Measurements from ENCODE around the gene ANKRD44.

Gene ANKRD44

GRCh38 chr2:197198890-197199289 lies 111.7 kb downstream of the ANKRD44 start:
- no peak overlapping the region for H3K4me3 ChIP-seq (ENCODE audit: low read length)
- H3K9ac ChIP-seq (ENCODE audit: low read depth, low read length): no peak overlapping the region
- no peaks in the 10 kb centered on the region for H3K36me3 ChIP-seq (ENCODE audit: insufficient read depth, low read length)
- H3K4me1 ChIP-seq (ENCODE audit: control insufficient read depth, insufficient read depth, low read length): peaks cover 16% of the 10 kb centered on the region
- H3K27me3 ChIP-seq (ENCODE audit: control insufficient read depth, insufficient read depth, low read length): no peaks in the 10 kb centered on the region
- H3K4me2 ChIP-seq (ENCODE audit: low read length): no peak overlapping the region
- H3K9me3 ChIP-seq (replicated peaks; ENCODE audit: low read length): no peaks in the 10 kb centered on the region

GRCh38 chr2:197197895-197198311 lies 112.7 kb downstream of the ANKRD44 start:
- H3K4me1 ChIP-seq (ENCODE audit: control insufficient read depth, insufficient read depth, low read length): peaks cover 16% of the 10 kb centered on the region

DNA sequence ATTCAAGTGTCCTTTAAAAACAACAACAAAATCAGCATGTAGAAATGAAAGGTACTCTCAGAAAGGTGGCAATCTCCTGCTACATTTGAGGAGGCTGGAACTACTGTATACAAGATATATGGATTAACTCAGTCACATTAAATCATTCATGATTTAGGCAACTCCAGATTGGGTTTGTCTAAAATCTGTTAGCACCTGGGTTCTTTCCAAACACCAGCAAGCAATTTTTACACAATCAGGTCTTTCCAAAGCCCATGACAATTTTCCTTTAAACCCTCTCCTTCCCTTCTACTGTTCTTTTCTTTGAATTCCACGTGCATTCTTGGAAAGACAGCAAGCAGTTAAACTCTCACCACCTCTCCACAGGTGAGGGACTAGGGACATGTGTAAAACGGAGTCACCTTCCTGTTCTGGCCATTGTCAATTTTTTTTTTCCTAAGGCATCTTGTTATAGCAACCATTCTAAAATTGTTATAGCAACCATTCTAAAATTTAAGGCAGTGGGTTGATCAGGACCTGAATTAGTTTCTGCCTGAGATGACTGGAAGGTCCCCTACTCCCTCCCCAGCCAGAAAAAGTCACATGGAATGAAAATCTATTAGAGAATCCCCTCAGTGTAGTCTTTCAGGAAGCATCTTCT lies 113.9 kb downstream of the ANKRD44 start:
- peaks cover 16% of the 10 kb centered on the region for H3K4me1 ChIP-seq (ENCODE audit: control insufficient read depth, insufficient read depth, low read length)
- H3K9me3 ChIP-seq (replicated peaks; ENCODE audit: low read length): no peaks in the 10 kb centered on the region
- H3K9ac ChIP-seq (ENCODE audit: low read depth, low read length): no peak overlapping the region

More at GRCh38 chr2:197197895-197198311, 112.7 kb downstream of the ANKRD44 start:
- Histone ChIP-seq H3K27me3 (ENCODE audit: control insufficient read depth, insufficient read depth, low read length) (no peaks in the 10 kb centered on the region), H3K9ac (ENCODE audit: low read depth, low read length) (no peak overlapping the region), H3K36me3 (ENCODE audit: insufficient read depth, low read length) (no peaks in the 10 kb centered on the region), H3K4me3 (ENCODE audit: low read length) (no peak overlapping the region), H3K4me2 (ENCODE audit: low read length) (no peak overlapping the region), H3K9me3 (replicated peaks; ENCODE audit: low read length) (no peaks in the 10 kb centered on the region)

DNA sequence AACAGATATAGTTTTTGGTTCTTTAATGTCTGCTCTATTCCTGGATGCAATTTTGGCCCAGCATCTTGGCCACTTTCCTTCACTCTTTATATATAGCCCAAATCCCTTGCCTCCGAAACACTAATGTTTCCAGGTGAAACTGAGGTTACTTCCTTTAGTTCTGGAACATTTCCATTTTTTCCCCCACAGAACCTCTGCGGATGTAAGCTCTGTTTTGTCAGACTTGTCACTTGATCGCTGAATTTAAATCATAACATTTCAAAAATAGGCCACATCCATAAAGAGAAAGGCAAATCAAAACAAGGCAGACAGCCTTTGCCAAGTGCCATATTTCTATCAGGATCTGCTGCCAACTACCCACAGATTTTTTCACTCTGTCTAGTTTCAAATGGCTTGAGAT lies 115.1 kb downstream of the ANKRD44 start:
- no peaks in the 10 kb centered on the region for H3K36me3 ChIP-seq (ENCODE audit: insufficient read depth, low read length)
- H3K9me3 ChIP-seq (replicated peaks; ENCODE audit: low read length): no peaks in the 10 kb centered on the region
- no peak overlapping the region for H3K4me3 ChIP-seq (ENCODE audit: low read length)
- peaks cover 16% of the 10 kb centered on the region for H3K4me1 ChIP-seq (ENCODE audit: control insufficient read depth, insufficient read depth, low read length)
- H3K4me2 ChIP-seq (ENCODE audit: low read length): peak overlapping the region; percentile 16
- no peak overlapping the region for H3K9ac ChIP-seq (ENCODE audit: low read depth, low read length)
- no peaks in the 10 kb centered on the region for H3K27me3 ChIP-seq (ENCODE audit: control insufficient read depth, insufficient read depth, low read length)

More for the DNA sequence above, 113.9 kb downstream of the ANKRD44 start:
- H3K4me2 ChIP-seq (ENCODE audit: low read length): no peak overlapping the region
- no peak overlapping the region for H3K4me3 ChIP-seq (ENCODE audit: low read length)
- no peaks in the 10 kb centered on the region for H3K27me3 ChIP-seq (ENCODE audit: control insufficient read depth, insufficient read depth, low read length)
- no peaks in the 10 kb centered on the region for H3K36me3 ChIP-seq (ENCODE audit: insufficient read depth, low read length)

GRCh38 chr2:197191940-197192322 lies 118.6 kb downstream of the ANKRD44 start:
- Histone ChIP-seq H3K4me2 (ENCODE audit: low read length) (no peak overlapping the region), H3K4me1 (ENCODE audit: control insufficient read depth, insufficient read depth, low read length) (peaks cover 16% of the 10 kb centered on the region), H3K27me3 (ENCODE audit: control insufficient read depth, insufficient read depth, low read length) (no peaks in the 10 kb centered on the region), H3K4me3 (ENCODE audit: low read length) (no peak overlapping the region), H3K36me3 (ENCODE audit: insufficient read depth, low read length) (no peaks in the 10 kb centered on the region), H3K9me3 (replicated peaks; ENCODE audit: low read length) (no peaks in the 10 kb centered on the region), H3K9ac (ENCODE audit: low read depth, low read length) (no peak overlapping the region)

DNA sequence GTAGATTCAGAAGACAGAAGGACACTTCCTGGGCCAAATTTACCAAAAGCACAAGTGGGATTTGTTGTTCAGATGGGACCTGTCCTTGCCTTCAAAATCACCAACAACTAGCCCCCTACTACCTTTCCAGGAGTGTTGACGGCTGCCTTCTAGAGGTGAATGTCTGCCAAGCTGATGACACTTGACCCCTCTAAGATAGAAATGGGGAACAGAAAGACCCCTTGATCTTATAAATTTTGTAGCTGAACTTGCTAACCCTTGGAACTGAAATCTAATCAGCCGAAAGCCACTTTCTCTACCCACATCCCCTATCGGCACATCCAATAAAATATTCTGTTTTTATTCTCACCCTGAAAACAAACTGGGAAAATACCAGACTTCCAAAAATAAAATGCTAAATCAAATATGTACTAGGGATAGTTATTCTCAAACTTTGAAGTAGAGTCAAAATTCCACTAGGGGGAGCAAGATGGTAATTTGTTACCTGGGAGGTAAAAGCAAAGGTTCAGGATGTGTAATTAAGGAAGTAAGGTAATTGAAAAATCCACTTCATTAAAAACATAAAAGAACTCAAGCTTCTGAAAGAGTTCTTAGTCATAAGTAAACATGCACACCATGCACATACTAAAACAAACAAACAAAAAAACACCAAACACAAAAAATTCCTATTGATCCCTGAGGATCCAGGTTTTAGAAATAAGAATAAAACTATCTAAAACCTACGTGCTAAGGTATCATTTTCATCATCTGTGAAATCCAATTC lies 119.2 kb downstream of the ANKRD44 start:
- Histone ChIP-seq H3K36me3 (ENCODE audit: insufficient read depth, low read length) (no peaks in the 10 kb centered on the region), H3K4me3 (ENCODE audit: low read length) (no peak overlapping the region), H3K4me2 (ENCODE audit: low read length) (no peak overlapping the region), H3K4me1 (ENCODE audit: control insufficient read depth, insufficient read depth, low read length) (peaks cover 13% of the 10 kb centered on the region), H3K27me3 (ENCODE audit: control insufficient read depth, insufficient read depth, low read length) (no peaks in the 10 kb centered on the region), H3K9ac (ENCODE audit: low read depth, low read length) (no peak overlapping the region), H3K9me3 (replicated peaks; ENCODE audit: low read length) (no peaks in the 10 kb centered on the region)

- Histone ChIP-seq H3K36me3 (ENCODE audit: insufficient read depth, low read length) (no peaks in the 10 kb centered on the region), H3K4me1 (ENCODE audit: control insufficient read depth, insufficient read depth, low read length) (peaks cover 5% of the 10 kb centered on the region), H3K4me3 (ENCODE audit: low read length) (no peak overlapping the region), H3K27me3 (ENCODE audit: control insufficient read depth, insufficient read depth, low read length) (no peaks in the 10 kb centered on the region), H3K9ac (ENCODE audit: low read depth, low read length) (no peak overlapping the region), H3K9me3 (replicated peaks; ENCODE audit: low read length) (no peaks in the 10 kb centered on the region), H3K4me2 (ENCODE audit: low read length) (no peak overlapping the region)
Observed at GRCh38 chr2:197190100-197190432, 120.5 kb downstream of the ANKRD44 start.

- peaks cover 10% of the 10 kb centered on the region for H3K4me1 ChIP-seq (ENCODE audit: control insufficient read depth, insufficient read depth, low read length)
- H3K4me2 ChIP-seq (ENCODE audit: low read length): no peak overlapping the region
- no peaks in the 10 kb centered on the region for H3K36me3 ChIP-seq (ENCODE audit: insufficient read depth, low read length)
- no peak overlapping the region for H3K9ac ChIP-seq (ENCODE audit: low read depth, low read length)
- no peaks in the 10 kb centered on the region for H3K9me3 ChIP-seq (replicated peaks; ENCODE audit: low read length)
- H3K4me3 ChIP-seq (ENCODE audit: low read length): no peak overlapping the region
- no peaks in the 10 kb centered on the region for H3K27me3 ChIP-seq (ENCODE audit: control insufficient read depth, insufficient read depth, low read length)
Observed at GRCh38 chr2:197189426-197190099, 121.0 kb downstream of the ANKRD44 start.

DNA sequence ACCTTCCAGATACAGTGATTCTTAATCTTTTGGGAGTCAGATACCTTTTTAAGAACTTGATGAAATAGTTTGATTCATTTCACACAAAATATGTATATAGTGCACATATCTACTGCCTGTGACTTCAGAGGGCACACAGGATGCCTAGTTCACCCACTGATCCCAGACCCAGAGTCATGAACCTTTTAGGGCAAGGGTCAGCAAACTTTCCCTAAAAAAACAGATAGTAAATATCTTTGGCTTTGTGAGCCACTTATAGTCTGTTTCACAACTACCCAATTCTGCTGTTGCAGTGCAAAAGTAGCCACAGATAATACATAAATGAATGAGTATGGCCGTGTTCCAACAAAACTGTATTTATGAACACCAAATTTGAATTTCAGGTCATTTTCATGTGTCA lies 124.9 kb downstream of the ANKRD44 start:
- Histone ChIP-seq H3K4me2 (ENCODE audit: low read length) (no peak overlapping the region), H3K27me3 (ENCODE audit: control insufficient read depth, insufficient read depth, low read length) (no peaks in the 10 kb centered on the region), H3K36me3 (ENCODE audit: insufficient read depth, low read length) (no peaks in the 10 kb centered on the region), H3K4me1 (ENCODE audit: control insufficient read depth, insufficient read depth, low read length) (peaks cover 33% of the 10 kb centered on the region), H3K9me3 (replicated peaks; ENCODE audit: low read length) (no peaks in the 10 kb centered on the region), H3K9ac (ENCODE audit: low read depth, low read length) (no peak overlapping the region), H3K4me3 (ENCODE audit: low read length) (no peak overlapping the region)

DNA sequence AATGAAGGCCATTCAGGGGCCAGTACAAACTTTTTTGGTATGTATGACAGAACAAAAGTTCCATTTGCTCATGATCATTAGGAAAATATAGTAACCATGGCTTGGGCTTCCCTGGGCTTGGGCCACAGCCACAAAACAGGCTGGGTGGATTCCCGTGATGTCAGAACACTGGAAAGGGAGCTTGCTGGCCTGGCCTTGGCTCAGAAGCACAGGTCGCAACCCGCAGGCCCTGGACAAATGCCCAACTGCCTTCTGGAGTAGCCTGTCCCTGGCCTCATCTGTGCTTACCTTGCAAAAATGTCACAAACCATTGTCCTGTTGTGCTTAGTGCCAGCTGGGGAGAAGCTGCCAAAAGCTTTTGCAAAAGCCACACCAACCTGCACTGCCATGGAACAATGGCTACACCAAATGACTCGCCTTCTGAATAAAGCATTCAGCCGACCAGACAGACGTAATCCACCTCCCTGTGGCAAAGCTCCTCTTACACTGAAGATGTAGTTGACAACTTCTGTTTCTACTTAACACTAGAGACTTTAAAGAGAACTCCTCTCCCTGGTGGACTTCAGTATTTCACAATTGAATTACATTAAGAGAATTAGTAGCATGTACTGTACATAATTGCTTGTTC lies 125.5 kb downstream of the ANKRD44 start:
- Histone ChIP-seq H3K36me3 (ENCODE audit: insufficient read depth, low read length) (no peaks in the 10 kb centered on the region), H3K4me1 (ENCODE audit: control insufficient read depth, insufficient read depth, low read length) (peaks cover 39% of the 10 kb centered on the region)

GRCh38 chr2:197183355-197183754 lies 127.2 kb downstream of the ANKRD44 start:
- H3K9me3 ChIP-seq (replicated peaks; ENCODE audit: low read length): no peaks in the 10 kb centered on the region
- H3K4me2 ChIP-seq (ENCODE audit: low read length): no peak overlapping the region
- H3K4me3 ChIP-seq (ENCODE audit: low read length): no peak overlapping the region
- peaks cover 46% of the 10 kb centered on the region for H3K4me1 ChIP-seq (ENCODE audit: control insufficient read depth, insufficient read depth, low read length)
- H3K9ac ChIP-seq (ENCODE audit: low read depth, low read length): no peak overlapping the region
- no peaks in the 10 kb centered on the region for H3K27me3 ChIP-seq (ENCODE audit: control insufficient read depth, insufficient read depth, low read length)
- H3K36me3 ChIP-seq (ENCODE audit: insufficient read depth, low read length): no peaks in the 10 kb centered on the region

More for the DNA sequence above, 125.5 kb downstream of the ANKRD44 start:
- Histone ChIP-seq H3K27me3 (ENCODE audit: control insufficient read depth, insufficient read depth, low read length) (no peaks in the 10 kb centered on the region), H3K9me3 (replicated peaks; ENCODE audit: low read length) (no peaks in the 10 kb centered on the region), H3K4me2 (ENCODE audit: low read length) (no peak overlapping the region), H3K9ac (ENCODE audit: low read depth, low read length) (no peak overlapping the region), H3K4me3 (ENCODE audit: low read length) (no peak overlapping the region)
